Stimulated activated CD8-positive, alpha-beta memory T cell treated with anti-CD3 and anti-CD28 coated beads, Interleukin-7, amount 100 ng/mL, for 48 hours (primary cell): Measurements from ENCODE around the gene URB2.
"Not testable (repeated sequence)": the region's sequence is repeated elsewhere in the genome, so short reads cannot be mapped to it uniquely, and the experiment has no call there.

Source experiments
- DNase-seq, 2 donors: peaks; one replicate each; pipeline ENCODE4 v3.0.0-alpha.2; 2020; ENCODE audit warnings: low read depth in 1 of 2; ENCODE audit errors: extremely low read depth in 1 of 2

URB2 gene

GRCh38 chr1:229689904-229690303, 63.9 kb downstream of the URB2 start:
- DNase-seq: no peak

GRCh38 chr1:229690662-229691061, 64.6 kb downstream of the URB2 start:
- no peak for DNase-seq

- no peak for DNase-seq
These were observed 65.3 kb downstream of the URB2 start for GRCh38 chr1:229691362-229691761.

GRCh38 chr1:229693129-229693900, 67.3 kb downstream of the URB2 start:
- DNase-seq: no peak

DNA sequence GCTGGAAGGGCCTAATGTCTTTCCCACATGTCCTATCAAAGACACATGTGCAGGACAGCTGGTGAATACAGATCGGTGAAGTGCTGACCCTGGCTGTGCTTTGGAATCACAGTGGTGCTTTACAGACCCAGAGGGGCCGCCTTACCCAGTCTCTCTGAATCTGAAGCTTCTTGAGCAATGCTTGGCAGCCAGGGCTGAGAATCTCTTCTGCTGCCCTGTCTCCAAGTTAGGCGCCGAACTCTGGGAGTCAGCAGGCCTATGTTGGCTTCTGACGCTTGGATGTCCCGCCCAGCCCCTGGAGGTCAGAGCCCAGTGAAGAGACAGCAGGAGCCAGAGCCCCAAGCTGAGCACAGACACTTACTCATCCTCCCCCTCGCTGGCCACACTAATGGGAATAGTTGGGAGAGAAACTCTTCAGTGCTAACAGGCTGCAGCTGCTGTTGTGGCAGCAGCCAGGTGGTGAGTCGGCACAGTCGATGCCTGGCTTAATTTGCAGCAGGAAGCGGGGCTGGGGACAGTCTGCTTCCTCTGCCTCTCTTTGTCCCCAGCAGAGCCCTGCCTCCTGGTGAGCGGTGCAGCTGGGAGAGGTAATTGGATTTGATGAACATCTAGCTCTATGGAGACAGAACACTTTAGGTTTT, 68.1 kb downstream of the URB2 start:
- no peak for DNase-seq

GRCh38 chr1:229696385-229696784, 70.3 kb downstream of the URB2 start:
- no peak for DNase-seq

GRCh38 chr1:229699613-229700267, 73.7 kb downstream of the URB2 start:
- no peak for DNase-seq

DNA sequence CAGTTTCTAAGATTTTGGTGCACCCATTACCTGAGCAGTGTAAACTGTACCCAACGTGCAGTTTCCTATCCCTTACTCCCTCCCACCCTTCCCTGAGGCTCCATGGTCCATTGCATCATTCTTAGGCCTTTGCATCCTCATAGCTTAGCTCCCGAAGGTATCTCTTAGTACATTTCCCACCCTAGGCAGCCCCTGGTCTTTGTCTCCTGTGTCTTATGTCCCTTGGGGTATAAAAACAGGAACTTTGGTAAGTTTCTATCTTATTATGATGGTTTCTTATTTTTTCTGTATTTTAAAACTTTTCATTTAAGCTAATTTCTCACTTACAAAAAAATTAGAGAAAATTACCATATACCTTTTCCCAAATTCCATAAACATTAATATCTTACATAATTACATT, 78.1 kb downstream of the URB2 start:
- DNase-seq: no peak

DNA sequence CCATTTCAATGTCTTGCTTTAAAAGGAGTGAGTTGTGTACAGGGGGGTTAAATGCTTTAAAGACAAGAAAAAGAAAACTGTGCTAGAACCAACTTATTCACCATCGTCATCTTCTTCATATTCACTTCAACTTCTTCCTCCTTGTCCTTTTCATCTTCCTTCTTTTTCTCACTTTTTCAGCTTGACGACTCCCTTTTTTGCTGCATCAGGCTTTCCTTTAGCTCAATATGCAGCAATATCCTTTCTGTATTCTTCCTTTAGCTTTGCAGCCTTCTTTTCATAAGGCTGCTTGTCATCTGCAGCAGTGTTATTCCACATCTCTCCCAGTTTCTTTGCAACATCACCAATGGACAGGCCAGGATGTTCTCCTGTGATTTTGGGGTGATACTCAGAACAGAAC, 79.1 kb downstream of the URB2 start:
- not testable (repeated sequence) for DNase-seq

DNA sequence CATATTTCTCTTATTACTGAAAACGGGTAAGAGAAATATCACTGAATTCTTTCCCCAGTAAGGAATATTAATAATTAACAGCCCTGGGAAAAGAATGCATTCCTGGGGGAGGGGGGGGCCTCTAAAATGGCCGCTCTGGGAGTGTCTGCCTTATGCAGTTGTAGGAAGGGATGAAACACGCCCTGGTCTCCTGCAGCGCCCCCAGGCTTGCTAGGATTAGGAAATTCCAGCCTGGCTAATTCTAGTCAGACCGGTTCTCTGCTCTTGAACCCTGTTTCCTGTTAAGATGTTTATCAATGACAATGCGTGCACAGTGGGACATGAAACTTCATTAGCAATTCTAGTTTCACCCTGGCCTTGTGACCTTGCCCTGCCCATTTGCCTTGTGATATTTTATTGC, 81.1 kb downstream of the URB2 start:
- DNase-seq: not testable (repeated sequence)

- no peak for DNase-seq
These were observed 83.5 kb downstream of the URB2 start for GRCh38 chr1:229709500-229710013.
